ENCODE data around the gene S100PBP. TPM values are rescaled to one million over a fixed set of nuclear protein-coding genes. Genes with fewer than 3 reads are reported as not detected.

The S100PBP gene
- total RNA-seq, 2 experiments from 2014 or later: 58.0 to 65.8 TPM

DNA sequence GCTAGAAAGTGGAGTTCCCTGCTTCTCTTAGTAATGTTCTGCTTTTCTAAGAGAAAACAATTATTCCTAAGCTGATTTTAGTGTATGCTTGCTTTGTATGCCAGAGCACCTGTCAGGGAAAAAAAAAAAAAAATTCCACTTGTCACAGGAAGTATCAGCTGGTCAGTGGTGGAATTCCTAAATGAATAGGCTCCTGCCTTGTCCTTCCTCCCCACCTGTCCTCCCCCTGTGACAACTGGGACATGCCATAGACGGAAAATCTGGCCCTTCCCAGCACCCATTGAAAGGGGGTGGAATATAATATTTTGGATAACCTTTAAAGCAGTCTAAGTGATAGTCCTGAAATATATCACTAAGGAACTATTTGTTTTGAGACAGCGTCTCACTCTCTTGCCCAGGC lies 42.5 kb downstream of the S100PBP start:
- no peak overlapping the region for H3K27ac Mint-ChIP-seq

DNA sequence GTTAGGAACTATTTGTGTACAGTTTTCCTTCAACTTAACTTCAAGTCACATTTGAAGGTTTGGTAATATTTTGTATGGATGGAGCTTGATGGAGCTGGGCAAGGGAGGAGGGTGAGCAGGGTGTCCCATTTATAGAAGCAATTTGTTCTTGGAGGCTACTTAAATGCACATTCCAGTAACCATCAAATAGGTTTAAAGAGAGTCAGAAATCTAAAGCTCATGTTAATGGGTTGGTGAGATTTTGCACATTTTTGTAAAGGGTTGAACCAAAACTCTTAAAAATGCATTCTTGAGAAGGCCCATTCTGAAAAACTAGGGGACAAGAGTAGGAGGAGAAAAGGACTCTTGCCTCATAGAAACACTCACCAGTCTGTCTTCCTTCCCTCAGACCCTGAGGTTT lies 43.1 kb downstream of the S100PBP start:
- no peaks in the 10 kb centered on the region for H3K9me3 Mint-ChIP-seq
- POLR2A ChIA-PET: no interaction called here

More for the DNA sequence above, 42.5 kb downstream of the S100PBP start:
- peaks cover 50% of the 10 kb centered on the region for H3K36me3 Mint-ChIP-seq (ENCODE audit: low read depth)
- POLR2A ChIA-PET: no interaction called here
- H3K27me3 Mint-ChIP-seq: no peaks in the 10 kb centered on the region
- no peak for DNase-seq
- CTCF ChIA-PET: interaction anchor here (0.6 to 1.4 kb wide), 2 partner anchors 12 to 215 kb away, joined by 4 to 6 read pairs; no protein-coding TSS in a partner anchor
- no peaks in the 10 kb centered on the region for H3K9me3 Mint-ChIP-seq
- no peak overlapping the region for H3K4me3 Mint-ChIP-seq
- H3K4me1 Mint-ChIP-seq: no peaks in the 10 kb centered on the region

DNA sequence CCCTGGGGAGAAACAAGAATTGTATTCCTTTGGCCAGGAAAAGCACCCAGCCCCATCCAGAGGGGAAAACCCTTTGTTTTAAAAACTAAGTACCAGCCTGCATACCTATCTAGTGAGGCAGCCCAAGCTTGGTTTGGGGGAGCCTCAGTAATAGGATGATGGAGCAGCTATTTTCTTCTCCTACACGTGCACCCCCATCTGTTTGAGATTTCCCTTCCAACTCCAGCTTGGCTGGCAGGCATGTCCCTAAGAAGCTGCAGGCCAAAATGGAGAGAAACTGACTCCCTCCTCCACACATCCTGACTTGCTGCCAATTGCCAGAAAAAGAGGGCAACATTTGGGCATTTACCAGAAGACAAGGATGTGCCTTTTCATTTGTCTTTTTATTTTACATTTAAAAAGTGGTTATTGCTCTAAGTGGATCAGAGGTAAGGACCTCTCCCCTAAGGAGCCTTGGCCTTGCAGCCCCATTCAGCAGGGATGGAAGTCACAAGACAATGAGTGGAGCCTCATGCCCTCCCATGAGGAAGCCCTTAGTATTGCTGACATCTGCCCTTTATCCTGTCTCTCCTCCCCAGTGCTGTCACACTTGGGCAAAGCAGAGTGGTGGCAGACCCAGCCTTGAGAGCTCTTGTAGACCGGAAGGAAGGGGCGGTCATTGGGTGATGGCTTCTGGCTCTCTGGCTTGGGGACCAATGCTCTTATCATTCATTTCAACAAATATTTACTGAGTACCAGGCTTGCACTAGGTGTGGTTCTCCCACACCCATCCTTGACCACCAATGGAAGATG lies 44.6 kb downstream of the S100PBP start:
- DNase-seq: no peak
- POLR2A ChIA-PET: no interaction called here

More for the DNA sequence above, 43.1 kb downstream of the S100PBP start:
- CTCF ChIA-PET: interaction anchor here (0.6 kb wide), 1 partner anchor 215 kb away, joined by 4 read pairs; no protein-coding TSS in a partner anchor
- no peak overlapping the region for H3K27ac Mint-ChIP-seq
- no peaks in the 10 kb centered on the region for H3K27me3 Mint-ChIP-seq
- peaks cover 49% of the 10 kb centered on the region for H3K36me3 Mint-ChIP-seq (ENCODE audit: low read depth)
- DNase-seq: no peak
- no peaks in the 10 kb centered on the region for H3K4me1 Mint-ChIP-seq
- H3K4me3 Mint-ChIP-seq: no peak overlapping the region

DNA sequence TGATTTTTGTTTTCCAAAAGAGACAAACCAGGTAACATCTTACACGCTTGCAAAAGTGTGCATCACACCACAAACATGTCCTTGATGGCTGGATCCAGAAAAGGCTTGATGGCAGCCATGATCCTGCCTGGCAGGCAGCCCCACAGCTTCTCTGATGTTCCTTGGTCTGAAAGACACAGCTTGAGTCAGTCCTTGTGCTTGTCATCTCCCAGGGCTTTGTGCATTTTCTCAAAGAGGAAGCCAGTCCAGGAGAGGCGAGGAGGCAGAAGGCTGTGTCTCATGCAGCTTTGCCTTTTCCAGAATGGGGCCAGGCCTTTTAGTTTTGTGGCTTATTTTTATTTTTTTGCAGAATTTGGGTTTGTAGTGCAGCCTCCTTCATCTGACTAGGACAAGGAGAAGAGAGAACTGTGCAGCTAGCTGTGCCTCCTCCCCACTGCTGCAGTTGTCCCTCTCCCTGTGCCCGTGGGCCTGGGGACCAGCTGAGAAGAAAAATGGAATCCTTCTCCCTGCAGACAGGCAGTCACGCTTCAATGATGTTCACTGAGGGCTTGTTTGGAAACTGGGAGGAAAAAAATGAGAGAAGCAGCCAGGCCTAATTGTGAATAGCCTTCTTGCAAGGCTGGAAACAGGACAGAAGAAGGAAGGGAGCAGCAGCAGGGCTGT lies 45.9 kb downstream of the S100PBP start:
- Mint-ChIP-seq H3K9me3 (no peaks in the 10 kb centered on the region), H3K4me3 (no peak overlapping the region), H3K36me3 (ENCODE audit: low read depth) (peaks cover 28% of the 10 kb centered on the region), H3K27me3 (no peaks in the 10 kb centered on the region), H3K4me1 (no peaks in the 10 kb centered on the region), H3K27ac (no peak overlapping the region)
- ChIA-PET POLR2A (no interaction called here), CTCF (interaction anchor here (0.6 kb wide), 1 partner anchor 39 kb away, joined by 3 read pairs; no protein-coding TSS in a partner anchor)
- DNase-seq: no peak

More for the DNA sequence above, 44.6 kb downstream of the S100PBP start:
- Mint-ChIP-seq H3K4me3 (no peak overlapping the region), H3K36me3 (ENCODE audit: low read depth) (peaks cover 36% of the 10 kb centered on the region), H3K9me3 (no peaks in the 10 kb centered on the region), H3K27me3 (no peaks in the 10 kb centered on the region), H3K27ac (no peak overlapping the region), H3K4me1 (no peaks in the 10 kb centered on the region)
- CTCF ChIA-PET: interaction anchor here (1.1 kb wide), 1 partner anchor 10 kb away, joined by 3 read pairs; no protein-coding TSS in a partner anchor

DNA sequence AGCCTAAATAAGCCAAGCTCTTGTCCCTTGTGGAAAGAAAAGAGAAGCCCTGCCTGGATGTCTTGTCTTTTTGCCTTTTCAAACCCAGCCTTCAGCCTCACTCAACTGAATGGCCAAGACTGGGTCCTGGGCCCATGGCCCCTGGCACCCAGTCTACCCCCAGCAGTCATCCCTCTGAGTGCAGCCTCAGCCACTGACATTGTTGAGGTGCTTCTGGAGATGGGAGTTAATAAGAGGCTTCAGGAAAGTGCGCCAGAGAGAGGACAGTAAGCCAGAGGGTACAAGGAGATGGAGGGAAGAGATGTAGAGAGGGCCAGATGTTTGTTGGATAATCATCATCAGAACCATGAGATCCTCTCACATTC lies 46.4 kb downstream of the S100PBP start:
- no peaks in the 10 kb centered on the region for H3K27me3 Mint-ChIP-seq
- H3K27ac Mint-ChIP-seq: no peak overlapping the region
- ChIA-PET POLR2A (no interaction called here), CTCF (interaction anchor here (0.6 kb wide), 1 partner anchor 40 kb away, joined by 3 read pairs; no protein-coding TSS in a partner anchor)
- no peak for DNase-seq
- peaks cover 23% of the 10 kb centered on the region for H3K36me3 Mint-ChIP-seq (ENCODE audit: low read depth)
- no peaks in the 10 kb centered on the region for H3K9me3 Mint-ChIP-seq
- no peak overlapping the region for H3K4me3 Mint-ChIP-seq
- H3K4me1 Mint-ChIP-seq: no peaks in the 10 kb centered on the region

DNA sequence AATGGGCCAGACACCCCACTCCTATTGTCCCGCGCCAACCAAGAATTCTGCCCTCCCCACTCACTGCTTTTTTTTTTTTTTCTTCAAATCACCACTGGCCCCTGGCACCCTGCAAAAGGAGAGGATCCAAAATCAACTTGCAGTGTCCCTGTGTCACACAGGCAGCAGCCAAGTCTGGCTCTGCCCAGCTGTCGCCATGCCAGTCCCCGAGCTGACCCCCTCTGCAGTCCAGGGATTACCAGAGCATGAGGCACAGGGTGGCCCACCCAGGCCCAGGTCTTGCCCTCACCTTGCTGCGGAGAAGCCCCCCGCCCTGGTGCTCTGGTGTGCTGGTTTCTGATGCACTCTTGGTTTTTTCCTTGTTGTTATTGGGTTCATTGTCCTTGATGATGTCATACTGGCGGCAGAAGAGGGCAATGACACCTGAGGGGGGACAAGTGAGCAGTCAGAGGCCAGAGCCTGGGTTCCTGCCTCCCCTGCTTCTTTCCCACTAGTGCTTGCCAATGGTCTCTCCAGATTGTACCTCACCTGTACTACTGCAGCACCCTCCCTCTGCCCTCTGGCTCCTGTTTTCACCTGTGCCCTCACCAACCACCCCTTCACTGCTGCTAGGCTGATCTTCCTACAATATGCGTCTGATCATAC lies 47.0 kb downstream of the S100PBP start:
- ChIA-PET POLR2A (no interaction called here), CTCF (interaction anchor here (1.2 kb wide), 1 partner anchor 11 kb away, joined by 3 read pairs; no protein-coding TSS in a partner anchor)
- no peak for DNase-seq
- Mint-ChIP-seq H3K4me3 (no peak overlapping the region), H3K9me3 (no peaks in the 10 kb centered on the region), H3K27ac (no peak overlapping the region), H3K27me3 (peaks cover 5% of the 10 kb centered on the region), H3K4me1 (no peaks in the 10 kb centered on the region), H3K36me3 (ENCODE audit: low read depth) (peaks cover 22% of the 10 kb centered on the region)

DNA sequence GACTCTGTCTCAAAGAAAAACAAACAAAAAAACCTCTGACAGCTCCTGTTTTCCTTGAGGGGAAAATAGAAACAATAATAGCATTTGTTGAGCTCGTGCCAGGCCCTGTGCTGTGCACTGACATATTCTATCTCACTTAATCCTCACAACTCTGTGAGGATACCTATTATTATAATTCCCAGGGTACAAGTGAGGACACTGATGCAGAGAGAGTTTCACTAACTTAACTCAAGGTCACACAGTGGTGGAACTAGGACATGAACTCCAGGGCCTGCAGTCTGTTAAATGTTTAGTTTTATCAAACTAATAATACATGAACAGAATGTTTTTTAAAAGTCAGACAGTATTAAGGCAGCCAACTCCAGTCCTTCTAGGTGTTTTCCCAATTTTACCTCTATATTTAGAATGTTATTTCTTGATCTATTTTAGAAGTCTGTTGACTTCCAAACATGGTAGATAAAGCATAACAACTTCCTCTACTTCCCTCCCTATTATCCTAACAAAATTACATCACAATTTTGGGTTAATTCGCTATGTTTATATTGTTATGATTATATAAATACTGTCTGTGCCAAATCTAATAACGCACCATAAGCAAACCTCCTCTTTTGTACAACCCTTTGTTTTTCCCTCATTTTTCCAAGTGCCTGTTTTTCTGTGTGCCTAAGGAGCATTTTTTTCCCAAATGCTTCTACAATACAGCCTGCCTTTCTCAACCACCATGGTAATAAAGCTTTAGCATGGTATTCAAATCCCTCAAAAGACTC lies 48.4 kb downstream of the S100PBP start:
- H3K4me3 Mint-ChIP-seq: no peak overlapping the region
- ChIA-PET CTCF (interaction anchor here (0.5 to 1.2 kb wide), 2 partner anchors 10 to 619 kb away, joined by 3 to 4 read pairs; no protein-coding TSS in a partner anchor), POLR2A (no interaction called here)
- peaks cover 18% of the 10 kb centered on the region for H3K36me3 Mint-ChIP-seq (ENCODE audit: low read depth)
- peaks cover 2% of the 10 kb centered on the region for H3K4me1 Mint-ChIP-seq
- no peak overlapping the region for H3K27ac Mint-ChIP-seq
- no peaks in the 10 kb centered on the region for H3K9me3 Mint-ChIP-seq
- DNase-seq: no peak
- peaks cover 13% of the 10 kb centered on the region for H3K27me3 Mint-ChIP-seq

DNA sequence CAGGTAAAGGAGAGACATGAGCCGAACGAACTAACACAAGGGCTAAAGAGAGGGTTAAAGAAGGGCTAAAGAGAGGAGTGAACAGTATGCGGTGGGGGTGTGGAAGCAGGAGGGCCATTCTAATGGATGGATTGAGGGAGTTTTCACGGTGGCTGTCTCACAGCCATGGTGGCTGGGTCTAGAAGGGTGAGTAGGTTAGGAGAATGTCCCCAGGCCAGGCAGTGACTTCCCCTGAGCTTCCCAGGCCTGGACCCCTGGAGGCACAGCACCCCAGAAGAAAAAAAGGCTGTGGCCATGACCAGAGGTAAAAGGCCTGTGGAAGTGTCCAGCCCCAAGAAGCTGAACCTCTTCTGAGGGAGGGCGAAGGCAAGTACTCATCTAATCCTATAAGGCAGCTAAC lies 49.7 kb downstream of the S100PBP start:
- H3K4me1 Mint-ChIP-seq: peaks cover 7% of the 10 kb centered on the region
- H3K36me3 Mint-ChIP-seq (ENCODE audit: low read depth): peaks cover 14% of the 10 kb centered on the region
- H3K9me3 Mint-ChIP-seq: no peaks in the 10 kb centered on the region
- H3K27me3 Mint-ChIP-seq: peaks cover 25% of the 10 kb centered on the region
- ChIA-PET CTCF (interaction anchor here (0.9 kb wide), 1 partner anchor 25 kb away, joined by 3 read pairs; no protein-coding TSS in a partner anchor), POLR2A (interaction anchor here (0.6 kb wide), 1 partner anchor 20 kb away, joined by 3 read pairs; no protein-coding TSS in a partner anchor)
- no peak for DNase-seq
- no peak overlapping the region for H3K27ac Mint-ChIP-seq
- no peak overlapping the region for H3K4me3 Mint-ChIP-seq

DNA sequence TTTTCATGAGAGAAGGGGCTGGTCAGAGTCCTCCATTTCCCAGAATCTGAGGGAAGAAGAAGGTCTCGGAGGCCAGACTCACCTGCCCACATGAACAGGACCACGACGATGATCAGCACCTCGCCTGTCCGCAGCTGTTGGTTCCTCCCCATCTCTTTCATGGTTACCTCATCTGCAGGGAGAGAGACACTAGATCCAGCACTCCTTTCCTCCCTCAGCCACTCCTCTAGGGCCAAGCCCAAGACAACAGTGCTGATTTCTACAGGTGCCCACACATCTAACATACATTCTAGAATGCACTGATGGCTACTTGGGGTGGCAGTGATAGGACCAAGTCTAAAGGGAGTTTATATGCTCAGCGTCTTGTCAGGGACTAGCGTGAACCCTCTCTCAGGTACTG lies 50.2 kb downstream of the S100PBP start:
- ChIA-PET CTCF (no interaction called here), POLR2A (no interaction called here)
- no peak for DNase-seq
- Mint-ChIP-seq H3K27ac (no peak overlapping the region), H3K27me3 (peaks cover 29% of the 10 kb centered on the region), H3K36me3 (ENCODE audit: low read depth) (peaks cover 11% of the 10 kb centered on the region), H3K9me3 (no peaks in the 10 kb centered on the region), H3K4me3 (no peak overlapping the region), H3K4me1 (peaks cover 7% of the 10 kb centered on the region)

DNA sequence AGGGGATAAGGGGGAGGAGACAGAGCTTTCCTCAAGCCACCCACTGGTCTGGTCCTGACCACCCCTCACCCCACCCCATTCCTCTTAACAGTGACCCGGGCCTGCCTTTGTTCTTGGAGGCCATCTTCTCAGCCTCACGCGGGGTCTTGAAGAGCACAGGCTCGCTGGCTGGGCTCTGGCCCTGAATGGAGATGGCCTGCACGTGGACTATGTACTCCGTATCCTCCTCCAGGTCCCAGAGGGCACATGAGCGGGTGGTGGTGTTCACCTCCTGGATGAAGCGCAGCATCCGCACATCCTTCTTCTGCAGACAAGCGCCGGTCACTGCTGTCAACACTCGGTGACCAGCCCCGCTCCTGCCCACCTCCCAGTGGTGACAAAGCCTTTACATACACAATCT lies 50.6 kb downstream of the S100PBP start:
- H3K4me3 Mint-ChIP-seq: no peak overlapping the region
- no peaks in the 10 kb centered on the region for H3K9me3 Mint-ChIP-seq
- peaks cover 7% of the 10 kb centered on the region for H3K36me3 Mint-ChIP-seq (ENCODE audit: low read depth)
- peaks cover 7% of the 10 kb centered on the region for H3K4me1 Mint-ChIP-seq
- H3K27ac Mint-ChIP-seq: no peak overlapping the region
- DNase-seq: no peak
- peaks cover 31% of the 10 kb centered on the region for H3K27me3 Mint-ChIP-seq
- CTCF ChIA-PET: no interaction called here
- POLR2A ChIA-PET: no interaction called here

DNA sequence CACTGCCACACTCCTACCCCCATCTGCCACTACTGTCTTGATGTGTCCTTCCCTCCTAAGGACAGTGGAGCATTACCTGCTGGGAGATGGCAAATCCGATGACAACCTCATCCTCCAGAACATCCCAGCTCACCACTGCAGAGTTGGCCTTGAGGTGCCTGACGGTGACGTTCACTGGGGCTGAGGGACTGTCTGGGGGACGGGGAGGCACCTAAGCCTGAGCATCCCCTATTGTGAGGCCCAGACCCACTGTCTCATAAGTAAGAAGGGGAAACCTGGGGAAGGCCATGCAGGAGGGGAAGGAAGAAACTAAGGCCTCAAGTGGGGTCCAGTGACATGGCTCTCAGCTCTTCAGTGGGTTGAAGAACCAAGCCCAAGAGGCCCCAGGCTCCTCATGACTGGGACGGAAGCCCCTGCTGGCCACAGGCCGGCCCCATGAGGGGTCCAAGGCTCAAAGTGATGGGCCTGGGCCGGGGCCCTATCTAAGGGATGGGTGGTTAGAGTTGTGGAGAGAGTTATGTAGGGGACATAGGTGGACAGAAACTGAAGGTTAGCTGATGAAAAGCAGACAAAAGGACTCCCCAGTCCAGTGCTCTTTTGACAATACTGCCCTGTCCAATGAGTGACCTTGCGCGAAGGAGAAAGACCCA lies 51.5 kb downstream of the S100PBP start:
- Mint-ChIP-seq H3K4me3 (no peak overlapping the region), H3K9me3 (no peaks in the 10 kb centered on the region), H3K27ac (no peak overlapping the region), H3K36me3 (ENCODE audit: low read depth) (peaks cover 5% of the 10 kb centered on the region), H3K27me3 (peaks cover 31% of the 10 kb centered on the region), H3K4me1 (peaks cover 7% of the 10 kb centered on the region)
- no peak for DNase-seq
- POLR2A ChIA-PET: no interaction called here
- CTCF ChIA-PET: interaction anchor here (0.6 kb wide), 1 partner anchor 509 kb away, joined by 3 read pairs; no protein-coding TSS in a partner anchor
